ENCODE data around the gene UBR4.

The UBR4 gene

GRCh38 chr1:19044975-19045831 is 164.9 kb downstream of the UBR4 start:
- no peak for TF ChIP-seq POLR2AphosphoS5 (IDR thresholded peaks at IDR 0.05; ENCODE audit: borderline replicate concordance, low read depth, low read length)
- TF ChIP-seq EZH2 (IDR thresholded peaks at IDR 0.05) = no peak
- TF ChIP-seq FOXP2 (optimal IDR thresholded peaks at IDR 0.05; ENCODE audit: control extremely low read depth, extremely low read length, insufficient read depth) = no peak
- Histone ChIP-seq H3K4me3 (no peak overlapping the region), H3K36me3 (ENCODE audit: insufficient read depth, low read length) (no peaks in the 10 kb centered on the region), H3K9ac (ENCODE audit: insufficient read length) (no peak overlapping the region), H3K9me3 (ENCODE audit: low read depth, low read length) (no peaks in the 10 kb centered on the region), H3K27ac (no peak overlapping the region)
- no peak for DNase-seq (ENCODE audit: low read depth, low spot score)

DNA sequence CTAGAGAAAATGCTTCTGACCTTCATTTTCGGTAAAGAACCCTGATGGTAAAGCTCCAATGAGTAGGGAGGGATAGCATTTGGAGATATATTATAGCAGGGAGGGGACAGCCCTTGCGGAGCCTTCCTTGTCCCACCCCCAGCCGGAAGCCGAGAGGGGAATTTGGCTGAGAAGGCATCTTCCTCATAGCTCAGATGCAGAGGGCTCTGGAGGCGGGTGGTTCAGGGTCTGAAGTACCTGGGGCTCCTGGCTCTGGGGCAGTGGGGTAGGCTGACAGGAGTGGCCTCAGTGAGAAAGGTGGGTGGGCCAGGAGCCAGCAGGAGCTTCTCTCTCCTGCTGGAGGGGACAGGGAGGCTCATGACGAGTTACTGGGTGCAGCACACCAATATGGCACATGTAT is 165.6 kb downstream of the UBR4 start:
- Histone ChIP-seq H3K4me3 (no peak overlapping the region), H3K27ac (no peak overlapping the region), H3K9me3 (ENCODE audit: low read depth, low read length) (no peaks in the 10 kb centered on the region), H3K9ac (ENCODE audit: insufficient read length) (no peak overlapping the region), H3K36me3 (ENCODE audit: insufficient read depth, low read length) (no peaks in the 10 kb centered on the region)
- TF ChIP-seq POLR2AphosphoS5 (IDR thresholded peaks at IDR 0.05; ENCODE audit: borderline replicate concordance, low read depth, low read length) (no peak), FOXP2 (optimal IDR thresholded peaks at IDR 0.05; ENCODE audit: control extremely low read depth, extremely low read length, insufficient read depth) (no peak), EZH2 (IDR thresholded peaks at IDR 0.05) (no peak)
- DNase-seq (ENCODE audit: low read depth, low spot score) = no peak

GRCh38 chr1:19043579-19044443 is 166.3 kb downstream of the UBR4 start:
- H3K4me3 ChIP-seq = no peak overlapping the region
- H3K27ac ChIP-seq = no peak overlapping the region
- H3K9me3 ChIP-seq (ENCODE audit: low read depth, low read length) = no peaks in the 10 kb centered on the region
- no peaks in the 10 kb centered on the region for H3K36me3 ChIP-seq (ENCODE audit: insufficient read depth, low read length)
- no peak for TF ChIP-seq FOXP2 (optimal IDR thresholded peaks at IDR 0.05; ENCODE audit: control extremely low read depth, extremely low read length, insufficient read depth)
- no peak overlapping the region for H3K9ac ChIP-seq (ENCODE audit: insufficient read length)
- no peak for DNase-seq (ENCODE audit: low read depth, low spot score)

GRCh38 chr1:19042675-19043578 is 167.1 kb downstream of the UBR4 start:
- no peak for DNase-seq (ENCODE audit: low read depth, low spot score)
- Histone ChIP-seq H3K27ac (no peak overlapping the region), H3K9ac (ENCODE audit: insufficient read length) (no peak overlapping the region), H3K36me3 (ENCODE audit: insufficient read depth, low read length) (no peaks in the 10 kb centered on the region), H3K9me3 (ENCODE audit: low read depth, low read length) (no peaks in the 10 kb centered on the region), H3K4me3 (no peak overlapping the region)
- TF ChIP-seq POLR2AphosphoS5 (IDR thresholded peaks at IDR 0.05; ENCODE audit: borderline replicate concordance, low read depth, low read length) = no peak
- no peak for TF ChIP-seq EZH2 (IDR thresholded peaks at IDR 0.05)
- TF ChIP-seq FOXP2 (optimal IDR thresholded peaks at IDR 0.05; ENCODE audit: control extremely low read depth, extremely low read length, insufficient read depth) = no peak

GRCh38 chr1:19040010-19040680 is 169.9 kb downstream of the UBR4 start:
- Histone ChIP-seq H3K27ac (no peak overlapping the region), H3K36me3 (ENCODE audit: insufficient read depth, low read length) (no peaks in the 10 kb centered on the region), H3K4me3 (no peak overlapping the region), H3K9me3 (ENCODE audit: low read depth, low read length) (no peaks in the 10 kb centered on the region), H3K9ac (ENCODE audit: insufficient read length) (no peak overlapping the region)
- TF ChIP-seq FOXP2 (optimal IDR thresholded peaks at IDR 0.05; ENCODE audit: control extremely low read depth, extremely low read length, insufficient read depth) = no peak
- no peak for TF ChIP-seq POLR2AphosphoS5 (IDR thresholded peaks at IDR 0.05; ENCODE audit: borderline replicate concordance, low read depth, low read length)
- no peak for TF ChIP-seq EZH2 (IDR thresholded peaks at IDR 0.05)
- DNase-seq (ENCODE audit: low read depth, low spot score) = no peak

- no peak overlapping the region for H3K4me3 ChIP-seq
- no peak for DNase-seq (ENCODE audit: low read depth, low spot score)
- H3K27ac ChIP-seq = no peak overlapping the region
- no peak overlapping the region for H3K9ac ChIP-seq (ENCODE audit: insufficient read length)
- H3K9me3 ChIP-seq (ENCODE audit: low read depth, low read length) = no peaks in the 10 kb centered on the region
- TF ChIP-seq FOXP2 (optimal IDR thresholded peaks at IDR 0.05; ENCODE audit: control extremely low read depth, extremely low read length, insufficient read depth) (no peak), EZH2 (IDR thresholded peaks at IDR 0.05) (no peak), POLR2AphosphoS5 (IDR thresholded peaks at IDR 0.05; ENCODE audit: borderline replicate concordance, low read depth, low read length) (no peak)
- H3K36me3 ChIP-seq (ENCODE audit: insufficient read depth, low read length) = no peaks in the 10 kb centered on the region
Observed at GRCh38 chr1:19038732-19039131, 171.3 kb downstream of the UBR4 start.

DNA sequence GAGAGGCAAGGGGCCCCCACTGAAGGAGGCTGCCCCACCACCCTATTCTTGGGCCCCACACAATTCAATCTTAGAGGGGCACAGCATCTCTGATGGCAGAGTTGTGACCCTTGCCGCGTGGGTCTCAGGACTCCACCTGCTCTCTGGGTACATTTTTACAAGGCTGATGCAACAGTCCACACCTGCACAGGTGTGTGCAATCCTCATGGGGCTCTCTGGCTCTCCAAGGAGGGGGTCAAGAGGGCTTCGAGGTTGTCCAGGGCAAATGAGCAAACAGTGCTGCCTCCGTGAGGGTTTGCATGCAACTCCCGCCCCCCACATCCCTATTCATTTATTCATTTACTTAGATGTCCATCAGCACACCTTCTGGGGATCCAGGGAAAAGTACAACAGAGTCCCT is 172.0 kb downstream of the UBR4 start:
- Histone ChIP-seq H3K9ac (ENCODE audit: insufficient read length) (no peak overlapping the region), H3K4me3 (no peak overlapping the region), H3K9me3 (ENCODE audit: low read depth, low read length) (no peaks in the 10 kb centered on the region), H3K36me3 (ENCODE audit: insufficient read depth, low read length) (no peaks in the 10 kb centered on the region), H3K27ac (no peak overlapping the region)
- no peak for DNase-seq (ENCODE audit: low read depth, low spot score)
- no peak for TF ChIP-seq FOXP2 (optimal IDR thresholded peaks at IDR 0.05; ENCODE audit: control extremely low read depth, extremely low read length, insufficient read depth)
- no peak for TF ChIP-seq POLR2AphosphoS5 (IDR thresholded peaks at IDR 0.05; ENCODE audit: borderline replicate concordance, low read depth, low read length)
- TF ChIP-seq EZH2 (IDR thresholded peaks at IDR 0.05) = no peak

Measured in SK-N-MC (cell line).